Calu3 (cell line): ENCODE measurements around the gene NLRC5. TPM values are rescaled to one million over a fixed set of nuclear protein-coding genes. Genes with fewer than 3 reads are reported as not detected.

ENCODE experiments used
- BruUV-seq: library from RNA; stranded (reverse); fragments of 400-500 nt; replicated peaks from 2 replicates; lab custom pipeline; 2021; lab: Mats Ljungman, UMichigan
- CTCF ChIA-PET: fragments of 300-600 bp; sonication (Branson Sonifier 250); formaldehyde crosslinking; loops from one replicate; lab custom pipeline; 2022; ENCODE audit warnings: antibody characterized with exemption; lab: Charles Lee
- DNase-seq: peaks from one replicate; pipeline ENCODE4 v3.0.0; 2022
- H3K27ac Mint-ChIP-seq: one replicate; pipeline ENCODE4 v1.8.0; 2022; ENCODE audit warnings: mixed read lengths; ENCODE audit not compliant: unreplicated experiment
- H3K27me3 Mint-ChIP-seq: one replicate; pipeline ENCODE4 v1.8.0; 2022; ENCODE audit warnings: mixed read lengths; ENCODE audit not compliant: unreplicated experiment
- H3K36me3 Mint-ChIP-seq: one replicate; pipeline ENCODE4 v1.8.0; 2022; ENCODE audit warnings: mild to moderate bottlenecking, moderate library complexity, mixed read lengths; ENCODE audit not compliant: insufficient read depth, unreplicated experiment
- H3K4me1 Mint-ChIP-seq: one replicate; pipeline ENCODE4 v1.8.0; 2022; ENCODE audit warnings: mild to moderate bottlenecking, low read depth, mixed read lengths; ENCODE audit not compliant: unreplicated experiment
- H3K4me3 Mint-ChIP-seq: one replicate; pipeline ENCODE4 v1.8.0; 2022; ENCODE audit warnings: mild to moderate bottlenecking, low read depth, moderate library complexity, mixed read lengths; ENCODE audit not compliant: unreplicated experiment
- H3K9me3 Mint-ChIP-seq: one replicate; pipeline ENCODE4 v1.8.0; 2022; ENCODE audit warnings: low read depth, mixed read lengths; ENCODE audit not compliant: unreplicated experiment
- CTCF ChIP-seq: fragments of 200-600 bp; IDR thresholded peaks from one replicate; pipeline ENCODE4 v1.8.0; 2022; ENCODE audit warnings: antibody characterized with exemption; ENCODE audit not compliant: unreplicated experiment
- intact Hi-C: fragments of 100-400 bp; cut with micrococcal nuclease; formaldehyde crosslinking; loops from one replicate; pipeline ENCODE4 v1.10.0; 2022; ENCODE audit not compliant: unreplicated experiment
- total RNA-seq: library from RNA; stranded (reverse); gene quantifications from 2 replicates; pipeline ENCODE4 v1.2.3, GENCODE V29; 2022

NLRC5 gene
- total RNA-seq, 1 experiment from 2014 or later, result 18.0 TPM

DNA sequence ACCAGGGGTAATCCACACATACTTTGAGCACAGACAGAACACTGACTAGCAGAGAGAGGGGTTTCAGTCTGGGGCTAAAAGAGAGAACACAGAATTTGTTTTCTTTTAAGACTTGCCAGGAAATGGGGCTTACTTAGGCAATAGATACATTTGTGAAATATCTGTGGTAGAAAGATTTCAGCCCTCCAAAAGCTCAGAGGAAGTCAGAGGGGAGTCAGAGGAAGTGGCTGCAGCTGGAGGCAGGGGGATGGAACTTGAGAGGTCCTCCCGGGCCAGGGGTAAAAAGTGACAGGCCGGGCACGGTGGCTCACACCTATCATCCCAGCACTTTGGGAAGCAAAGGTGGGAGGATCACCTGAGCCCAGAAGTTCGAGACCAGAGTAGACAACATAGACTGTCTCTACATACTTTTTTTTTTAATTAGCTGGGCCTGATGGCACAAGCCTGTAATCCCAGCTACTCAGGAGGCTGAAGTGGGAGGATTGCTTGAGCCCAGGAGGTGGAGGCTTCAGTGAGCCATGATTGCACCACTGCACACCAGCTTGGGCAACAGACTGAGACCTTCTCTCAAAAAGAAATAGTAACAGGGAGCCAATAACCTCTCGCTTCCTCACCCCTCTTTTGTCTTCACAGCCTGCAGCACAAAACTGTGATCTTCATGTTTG, 49.9 kb downstream of the NLRC5 start:
- BruUV-seq, result no TSS peak
- H3K36me3 Mint-ChIP-seq, result no peaks in the 10 kb centered on the region
- H3K27ac Mint-ChIP-seq, result no peak overlapping the region
- CTCF ChIA-PET, result no interaction called here
- no peak overlapping the region for H3K4me3 Mint-ChIP-seq
- H3K9me3 Mint-ChIP-seq, result no peaks in the 10 kb centered on the region
- intact Hi-C loops, result no loop called here
- H3K4me1 Mint-ChIP-seq, result no peaks in the 10 kb centered on the region
- no peak for TF ChIP-seq CTCF
- no peak for DNase-seq
- H3K27me3 Mint-ChIP-seq, result peaks cover 20% of the 10 kb centered on the region

DNA sequence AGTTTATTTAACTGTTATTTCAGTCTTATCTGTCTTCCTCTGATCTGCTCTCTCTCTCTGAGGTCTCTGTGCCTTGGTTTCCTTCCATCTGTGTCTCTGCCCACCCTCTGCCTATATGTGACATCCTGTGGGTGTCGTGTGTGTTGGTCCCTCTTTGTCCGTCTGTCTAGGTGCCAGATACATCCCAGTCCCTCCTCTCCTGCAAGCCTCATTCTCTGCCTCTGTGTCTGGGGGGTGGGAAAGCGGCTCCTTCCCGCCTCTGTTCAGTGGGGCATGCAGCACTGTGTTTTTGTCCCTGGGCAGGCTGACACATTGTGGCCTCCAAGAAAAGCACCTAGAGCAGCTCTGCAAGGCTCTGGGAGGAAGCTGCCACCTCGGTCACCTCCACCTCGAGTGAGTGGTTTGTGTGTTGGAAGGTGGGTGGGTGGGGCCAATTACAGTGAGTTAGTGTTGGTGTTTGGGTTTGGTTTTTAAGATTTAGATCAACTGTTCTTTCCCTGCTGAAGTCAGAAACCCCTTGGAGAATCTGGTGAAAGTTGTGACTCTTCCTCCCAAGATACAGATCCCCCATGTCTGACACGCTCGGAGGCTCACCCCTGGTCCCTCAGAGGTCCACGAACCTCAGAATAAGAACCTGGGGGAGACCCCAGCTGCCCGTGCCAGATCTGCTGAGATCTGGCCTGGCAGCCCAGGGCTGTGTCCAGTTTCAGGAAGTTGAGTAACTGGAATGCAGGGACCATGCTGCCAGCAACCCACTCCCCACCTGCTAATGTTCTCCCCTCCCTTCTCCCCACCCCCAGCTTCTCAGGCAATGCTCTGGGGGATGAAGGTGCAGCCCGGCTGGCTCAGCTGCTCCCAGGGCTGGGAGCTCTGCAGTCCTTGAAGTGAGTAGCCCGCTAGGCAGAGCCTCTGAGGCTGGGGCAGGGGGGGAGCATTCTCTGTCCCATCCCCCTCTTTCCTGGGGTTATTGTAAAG, 52.1 kb downstream of the NLRC5 start:
- H3K9me3 Mint-ChIP-seq, result no peaks in the 10 kb centered on the region
- TF ChIP-seq CTCF, result no peak
- intact Hi-C loops, result no loop called here
- CTCF ChIA-PET, result interaction anchor here (0.6 kb wide), 1 partner anchor 42 kb away, joined by 4 read pairs; no protein-coding TSS in a partner anchor
- BruUV-seq, result no TSS peak
- no peak overlapping the region for H3K4me3 Mint-ChIP-seq
- H3K4me1 Mint-ChIP-seq, result no peaks in the 10 kb centered on the region
- H3K36me3 Mint-ChIP-seq, result no peaks in the 10 kb centered on the region
- no peak for DNase-seq
- no peaks in the 10 kb centered on the region for H3K27me3 Mint-ChIP-seq
- no peak overlapping the region for H3K27ac Mint-ChIP-seq

- intact Hi-C loops, result no loop called here
Measured at GRCh38 chr16:57042157-57043111, 53.1 kb downstream of the NLRC5 start.

More at GRCh38 chr16:57042157-57043111, 53.1 kb downstream of the NLRC5 start:
- CTCF ChIA-PET, result no interaction called here
- no TSS peak for BruUV-seq
- TF ChIP-seq CTCF, result no peak
- Mint-ChIP-seq H3K27ac (no peak overlapping the region), H3K27me3 (no peaks in the 10 kb centered on the region), H3K4me3 (no peak overlapping the region), H3K4me1 (no peaks in the 10 kb centered on the region), H3K9me3 (no peaks in the 10 kb centered on the region), H3K36me3 (no peaks in the 10 kb centered on the region)
- DNase-seq, result no peak
